Motor neuron (in vitro differentiated cells): Measurements from ENCODE around the gene CNGB1. TPM values are rescaled to one million over a fixed set of nuclear protein-coding genes. Genes with fewer than 3 reads are reported as not detected.
"Not testable (repeated sequence)": the region's sequence is repeated elsewhere in the genome, so short reads cannot be mapped to it uniquely, and the experiment has no call there.

Experiments used
- ATAC-seq, 8 experiments: fragments of 200-7000 bp; cut with Tn5 transposase; replicated peaks in 6 of 8; 2 replicates each; pipeline ENCODE4 v1.8.0; 2021; ENCODE audit warnings: mild to moderate bottlenecking in 8 of 8, moderate library complexity in 8 of 8
- H3K27ac ChIP-seq, 2 donors: fragments of 250-450 bp; sonication (Bioruptor Pico); 2 replicates each; pipeline ENCODE4 v1.9.0; 2021; ENCODE audit warnings: antibody characterized with exemption in 2 of 2, mild to moderate bottlenecking in 2 of 2, moderate library complexity in 1 of 2
- H3K4me1 ChIP-seq, 2 donors: fragments of 250-450 bp; sonication (Bioruptor Pico); replicated peaks in 1 of 2; 2 replicates each; pipeline ENCODE4 v1.6.1; 2021; ENCODE audit warnings: antibody characterized with exemption in 2 of 2, mild to moderate bottlenecking in 2 of 2, moderate library complexity in 1 of 2
- H3K4me3 ChIP-seq, 5 donors: fragments of 250-450 bp; sonication (Bioruptor Pico); 2 replicates each; pipeline ENCODE4 v1.9.0; 2021; ENCODE audit warnings: antibody characterized with exemption in 5 of 5, mild to moderate bottlenecking in 5 of 5, moderate library complexity in 4 of 5
- WGBS, 10 experiments: fragments of 450-650 bp; shearing (Covaris generic); methylation state at CpG; one replicate each; pipeline ENCODE4 v1.0.0; 2022; 5-methylcytosine and 5-hydroxymethylcytosine counted together
- in situ Hi-C, 9 experiments: fragments of 400-800 bp; cut with MboI; loops; one replicate each; pipeline ENCODE4 v1.15.0; 2021; ENCODE audit warnings: low sequenced_read_pairs in 9 of 9, low pct_unique_long_range_greater_than_20kb in 2 of 9; ENCODE audit not compliant: unreplicated experiment in 9 of 9
- total RNA-seq, 8 experiments: library from RNA; unstranded; fragments of 300-600 nt; gene quantifications; 2 replicates each; pipeline versions ENCODE4 v1.2.3 to v1.2.4, GENCODE V29; 2022

Gene CNGB1
- total RNA-seq, 8 experiments from 2014 or later, result 0.05 to 2.1 (median 1.2) TPM; not detected in 1

- Histone ChIP-seq H3K4me3 (no peak overlapping the region), H3K4me1 (peaks cover 3 to 10% of the 10 kb centered on the region in 2 donors), H3K27ac (no peak overlapping the region)
- ATAC-seq, result no peak
- in situ Hi-C loops, result no loop called here
- 26 to 85% (median 76%) methylated on average over 2 to 7 of the region's 8 CpGs; no CpG with 5 or more reads in 3 of the 10 experiments for WGBS, 10 experiments
These were observed 125.8 kb downstream of the CNGB1 start for GRCh38 chr16:57845115-57845514.

DNA sequence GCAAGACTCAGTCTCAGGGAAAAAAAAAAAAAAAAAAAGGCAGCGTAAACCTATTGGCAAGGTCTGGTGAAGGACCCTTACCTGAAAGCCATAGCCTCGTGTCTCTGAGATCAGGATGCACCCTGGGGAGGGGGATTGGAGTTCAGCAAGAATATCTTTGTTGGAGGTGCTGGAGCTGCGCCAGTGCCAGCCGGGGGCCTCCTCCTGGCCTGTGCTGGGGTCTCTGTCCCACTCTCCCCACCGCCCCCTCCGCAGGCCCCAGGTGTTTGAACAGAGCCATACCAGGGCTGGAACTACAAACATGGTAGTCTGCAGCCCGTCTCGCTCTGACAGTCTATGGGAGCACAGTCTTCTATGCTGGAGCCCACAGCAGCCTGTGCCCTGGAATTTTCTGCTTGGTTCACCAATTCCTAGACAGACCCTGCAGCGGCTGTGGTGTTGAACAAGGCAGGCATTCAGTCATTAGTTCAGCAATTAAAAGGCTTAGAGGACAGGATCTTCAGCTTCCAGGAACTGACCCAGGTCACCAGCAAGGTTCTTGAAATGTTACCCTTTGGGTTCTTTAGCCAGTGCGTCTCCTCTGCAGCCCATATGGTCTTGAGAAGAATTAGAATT, 126.4 kb downstream of the CNGB1 start:
- no peak overlapping the region for H3K27ac ChIP-seq
- peaks cover 3 to 10% of the 10 kb centered on the region in 2 donors for H3K4me1 ChIP-seq
- ATAC-seq, result no peak
- no peak overlapping the region for H3K4me3 ChIP-seq
- in situ Hi-C loops, result no loop called here
- 29 to 100% (median 82%) methylated on average over 1 to 6 of the region's 10 CpGs; no CpG with 5 or more reads in 2 of the 10 experiments for WGBS, 10 experiments

GRCh38 chr16:57843400-57843799, 127.5 kb downstream of the CNGB1 start:
- WGBS, 10 experiments, result 40 to 100% (median 86%) methylated on average over 1 of the region's 1 CpG; no CpG with 5 or more reads in 7 of the 10 experiments
- H3K4me3 ChIP-seq, result no peak overlapping the region
- H3K27ac ChIP-seq, result no peak overlapping the region
- ATAC-seq, result no peak
- in situ Hi-C loops, result no loop called here
- peaks cover 9 to 13% of the 10 kb centered on the region in 2 donors for H3K4me1 ChIP-seq

DNA sequence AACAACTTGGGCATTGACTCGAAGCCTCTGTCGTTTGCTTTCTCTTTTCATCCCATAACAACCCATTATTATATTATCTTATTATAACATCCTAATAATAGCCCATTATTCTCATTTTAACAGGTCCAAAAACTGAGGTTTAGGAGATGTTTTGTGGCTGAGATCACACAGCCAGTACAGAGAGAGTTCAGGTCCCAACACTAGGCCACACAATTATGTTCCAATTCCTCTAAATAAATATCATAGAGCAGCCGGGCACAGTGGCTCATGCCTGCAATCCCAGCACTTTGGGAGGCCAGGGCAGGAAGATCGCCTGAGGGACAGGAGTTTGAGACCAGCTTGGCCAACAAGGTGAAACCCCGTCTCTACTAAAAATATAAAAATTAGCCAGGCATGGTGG, 128.3 kb downstream of the CNGB1 start:
- WGBS, 10 experiments, result 50 to 100% (median 87%) methylated on average over 1 to 5 of the region's 5 CpGs; no CpG with 5 or more reads in 1 of the 10 experiments
- ATAC-seq, result no peak
- H3K4me1 ChIP-seq, result peaks cover 17 to 21% of the 10 kb centered on the region in 2 donors
- no peak overlapping the region for H3K27ac ChIP-seq
- no peak overlapping the region for H3K4me3 ChIP-seq
- in situ Hi-C loops, result no loop called here

DNA sequence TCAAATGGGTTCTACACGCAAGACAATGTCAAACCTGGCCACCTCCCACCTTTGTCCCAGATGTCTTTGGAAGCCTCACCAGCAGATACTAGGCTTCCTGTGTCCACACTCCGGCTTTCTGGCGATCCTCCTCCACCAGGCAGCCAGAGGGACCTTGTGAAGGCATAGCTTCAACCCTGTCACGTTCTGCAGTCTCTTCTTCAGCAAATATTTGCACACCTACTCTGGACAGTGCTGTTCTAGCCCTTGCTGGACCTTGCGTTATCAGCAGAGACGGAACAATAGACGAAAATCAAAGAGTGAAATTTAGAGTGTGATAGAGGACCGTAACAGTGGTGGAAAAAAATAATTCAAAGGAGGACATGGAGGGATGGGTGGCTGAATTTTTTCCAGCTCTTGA, 130.1 kb downstream of the CNGB1 start:
- Histone ChIP-seq H3K27ac (no peak overlapping the region), H3K4me3 (no peak overlapping the region), H3K4me1 (peaks cover 24 to 28% of the 10 kb centered on the region in 2 donors)
- ATAC-seq, result no peak
- WGBS, 10 experiments, result 46 to 100% (median 88%) methylated on average over 1 to 7 of the region's 8 CpGs; no CpG with 5 or more reads in 2 of the 10 experiments
- in situ Hi-C loops, result no loop called here

DNA sequence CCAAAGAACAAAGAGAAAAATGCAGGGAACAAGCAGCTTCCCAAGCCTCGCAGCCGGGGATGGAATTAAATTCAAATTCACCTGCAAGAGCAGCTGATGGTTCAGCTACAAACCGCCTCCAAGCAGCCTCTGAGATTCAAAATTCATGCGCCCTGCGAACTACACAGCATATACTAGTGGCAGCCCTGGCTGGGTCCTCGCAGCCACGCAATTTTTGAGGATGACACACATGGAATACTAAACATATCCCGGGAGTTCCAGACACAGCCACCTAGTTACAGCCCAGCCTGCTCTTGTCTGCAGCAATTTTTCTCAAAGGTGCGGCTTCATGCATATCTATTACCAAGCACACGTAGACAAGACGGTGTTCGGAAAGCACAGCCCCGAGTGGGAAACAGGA, 132.8 kb downstream of the CNGB1 start:
- peak in 5 of 8 experiments; percentile 85 to 95 (median 91) for ATAC-seq
- Histone ChIP-seq H3K4me3 (no peak overlapping the region), H3K27ac (peak overlapping the region; percentile 36 to 71), H3K4me1 (peaks cover 31 to 35% of the 10 kb centered on the region in 2 donors)
- in situ Hi-C loops, result no loop called here
- WGBS, 10 experiments, result 55 to 94% (median 68%) methylated on average over 1 to 9 of the region's 13 CpGs; no CpG with 5 or more reads in 2 of the 10 experiments

- WGBS, 10 experiments, result 28 to 75% (median 58%) methylated on average over 1 to 6 of the region's 10 CpGs; no CpG with 5 or more reads in 1 of the 10 experiments
- peak in 4 of 8 experiments; percentile 27 to 45 (median 40) for ATAC-seq
- Histone ChIP-seq H3K4me3 (no peak overlapping the region), H3K4me1 (peaks cover 31 to 33% of the 10 kb centered on the region in 2 donors), H3K27ac (peak overlapping the region; percentile 36 to 71)
- in situ Hi-C loops, result no loop called here
These were observed 133.4 kb downstream of the CNGB1 start for GRCh38 chr16:57837305-57838125.

GRCh38 chr16:57835439-57835838, 135.5 kb downstream of the CNGB1 start:
- H3K27ac ChIP-seq, H3K4me3 ChIP-seq, in situ Hi-C loops, ATAC-seq: not testable (repeated sequence)
- peaks cover 26 to 28% of the 10 kb centered on the region in 2 donors for H3K4me1 ChIP-seq
- 0 to 100% (median 90%) methylated on average over 1 to 4 of the region's 4 CpGs; no CpG with 5 or more reads in 3 of the 10 experiments for WGBS, 10 experiments

DNA sequence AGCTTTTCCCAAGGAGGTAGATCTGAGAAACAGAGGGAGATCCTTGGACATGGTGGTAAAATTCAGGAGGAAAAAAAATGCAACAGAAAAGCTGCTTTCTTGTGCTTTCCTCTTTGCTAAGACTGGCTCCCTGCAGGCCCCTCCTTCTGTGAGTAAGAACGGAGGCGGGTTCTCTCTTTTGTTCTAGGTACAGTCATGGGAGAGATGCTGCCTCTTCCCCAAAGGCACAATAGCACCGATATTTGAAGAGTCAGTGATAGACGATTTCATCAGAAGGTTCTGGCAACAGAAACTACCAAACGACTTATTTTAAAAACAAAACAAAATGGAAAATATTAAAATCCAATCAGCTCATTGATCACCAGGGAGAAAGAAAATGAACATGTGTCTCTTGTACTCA, 136.0 kb downstream of the CNGB1 start:
- ATAC-seq, result peak in 6 of 8 experiments; percentile 25 to 73 (median 54)
- Histone ChIP-seq H3K27ac (no peak overlapping the region), H3K4me1 (peaks cover 26 to 28% of the 10 kb centered on the region in 2 donors), H3K4me3 (no peak overlapping the region)
- in situ Hi-C loops, result no loop called here
- 0 to 47% (median 24%) methylated on average over 1 to 5 of the region's 5 CpGs; no CpG with 5 or more reads in 3 of the 10 experiments for WGBS, 10 experiments

Other genes starting within 250 kb of the CNGB1 start
- gene KATNB1, start 235.4 kb downstream of the CNGB1 start, total RNA-seq, result 10 to 100 TPM; 20.7 to 41.0 (median 33.0) TPM
- 10 to 100 TPM in 3 of 8 experiments, 1 to 10 TPM in 5; 2.7 to 32.4 (median 8.2) TPM for gene KIFC3, start 168.6 kb downstream of the CNGB1 start, total RNA-seq
- 1 to 10 TPM; 3.5 to 7.4 (median 5.2) TPM for gene ZNF319, start 29.5 kb upstream of the CNGB1 start, total RNA-seq
- gene USB1, start 30.3 kb upstream of the CNGB1 start, total RNA-seq, result 10 to 100 TPM; 10.9 to 40.0 (median 16.2) TPM
- gene MMP15, start 54.6 kb upstream of the CNGB1 start, total RNA-seq, result 10 to 100 TPM in 5 of 8 experiments, 1 to 10 TPM in 3; 2.6 to 30.3 (median 14.8) TPM
- 10 to 100 TPM; 36.8 to 92.8 (median 67.3) TPM for gene CFAP20, start 158.3 kb upstream of the CNGB1 start, total RNA-seq
- gene CSNK2A2, start 227.0 kb upstream of the CNGB1 start, total RNA-seq, result 10 to 100 TPM; 20.8 to 72.6 (median 33.4) TPM